ENCODE measurements around the gene ZNHIT2. TPM values are rescaled to one million over a fixed set of nuclear protein-coding genes. Genes with fewer than 3 reads are reported as not detected.

The ZNHIT2 gene
- polyA plus RNA-seq, 1 experiment, result 4.6 TPM

GRCh38 chr11:65131895-65132237 is 14.4 kb upstream of the ZNHIT2 start:
- CTCF ChIA-PET, result interaction anchor here (1.0 to 1.6 kb wide), 2 partner anchors 14 to 21 kb away, joined by 3 to 9 read pairs; partner anchors contain the start of genes TM7SF2 and ZNHIT2
- POLR2A ChIA-PET, result interaction anchor here (0.5 kb wide), 1 partner anchor 9 kb away, joined by 3 read pairs; no protein-coding TSS in a partner anchor

GRCh38 chr11:65131417-65131776 is 13.9 kb upstream of the ZNHIT2 start:
- POLR2A ChIA-PET, result interaction anchor here (0.8 kb wide), 1 partner anchor 9 kb away, joined by 3 read pairs; the partner anchor contains the start of genes FAU and MRPL49

More at GRCh38 chr11:65131895-65132237, 14.4 kb upstream of the ZNHIT2 start:
- H3K27me3 ChIP-seq (ENCODE audit: control insufficient read depth, insufficient read depth, low read length), result no peaks in the 10 kb centered on the region
- H3K36me3 ChIP-seq (ENCODE audit: control insufficient read depth, insufficient read depth, low read length), result peaks cover 45% of the 10 kb centered on the region
- DNase-seq (ENCODE audit: low read depth), result no peak
- no peak overlapping the region for H3K4me3 ChIP-seq (ENCODE audit: low read depth, low read length)
- no peak for TF ChIP-seq CTCF (IDR thresholded peaks at IDR 0.05; ENCODE audit: insufficient read depth, low read depth, low read length)

GRCh38 chr11:65130631-65131416 is 13.3 kb upstream of the ZNHIT2 start:
- ChIA-PET CTCF (interaction anchor here (0.9 to 1.6 kb wide), 3 partner anchors 9 to 20 kb away, joined by 3 to 9 read pairs (median 6); partner anchors contain the start of genes FAU, MRPL49, TM7SF2 and ZNHIT2), POLR2A (interaction anchor here (0.8 kb wide), 1 partner anchor 9 kb away, joined by 3 read pairs; the partner anchor contains the start of genes FAU and MRPL49)
- Histone ChIP-seq H3K36me3 (ENCODE audit: control insufficient read depth, insufficient read depth, low read length) (peaks cover 52% of the 10 kb centered on the region), H3K4me3 (ENCODE audit: low read depth, low read length) (no peak overlapping the region), H3K27me3 (ENCODE audit: control insufficient read depth, insufficient read depth, low read length) (no peaks in the 10 kb centered on the region)
- no peak for DNase-seq (ENCODE audit: low read depth)
- no peak for TF ChIP-seq CTCF (IDR thresholded peaks at IDR 0.05; ENCODE audit: insufficient read depth, low read depth, low read length)

More at GRCh38 chr11:65131417-65131776, 13.9 kb upstream of the ZNHIT2 start:
- CTCF ChIA-PET, result interaction anchor here (1.0 to 1.6 kb wide), 2 partner anchors 14 to 20 kb away, joined by 3 to 9 read pairs; partner anchors contain the start of genes TM7SF2 and ZNHIT2
- H3K27me3 ChIP-seq (ENCODE audit: control insufficient read depth, insufficient read depth, low read length), result no peaks in the 10 kb centered on the region
- peaks cover 49% of the 10 kb centered on the region for H3K36me3 ChIP-seq (ENCODE audit: control insufficient read depth, insufficient read depth, low read length)
- no peak for DNase-seq (ENCODE audit: low read depth)
- H3K4me3 ChIP-seq (ENCODE audit: low read depth, low read length), result no peak overlapping the region
- TF ChIP-seq CTCF (IDR thresholded peaks at IDR 0.05; ENCODE audit: insufficient read depth, low read depth, low read length), result no peak

- POLR2A ChIA-PET, result no interaction called here
- H3K27me3 ChIP-seq (ENCODE audit: control insufficient read depth, insufficient read depth, low read length), result no peaks in the 10 kb centered on the region
- H3K4me3 ChIP-seq (ENCODE audit: low read depth, low read length), result no peak overlapping the region
- H3K36me3 ChIP-seq (ENCODE audit: control insufficient read depth, insufficient read depth, low read length), result peaks cover 57% of the 10 kb centered on the region
- CTCF ChIA-PET, result interaction anchor here (0.9 to 1.2 kb wide), 2 partner anchors 8 to 12 kb away, joined by 3 to 6 read pairs; partner anchors contain the start of genes FAU, MRPL49 and ZNHIT2
- DNase-seq (ENCODE audit: low read depth), result no peak
- no peak for TF ChIP-seq CTCF (IDR thresholded peaks at IDR 0.05; ENCODE audit: insufficient read depth, low read depth, low read length)
Observed at GRCh38 chr11:65129649-65130441, 12.3 kb upstream of the ZNHIT2 start.
